GM21390 (cell line): ENCODE measurements around the gene TAS2R1.

ENCODE experiments used
- ATAC-seq: cut with Tn5 transposase; IDR thresholded peaks from one replicate; pipeline ENCODE4 v1.9.1; 2021; ENCODE audit not compliant: unreplicated experiment

The TAS2R1 gene

GRCh38 chr5:9589049-9589835 is 40.9 kb downstream of the TAS2R1 start:
- ATAC-seq, result no peak

GRCh38 chr5:9588254-9588653 is 41.9 kb downstream of the TAS2R1 start:
- ATAC-seq, result no peak

GRCh38 chr5:9587135-9587534 is 43.0 kb downstream of the TAS2R1 start:
- no peak for ATAC-seq

- no peak for ATAC-seq
These were observed 47.7 kb downstream of the TAS2R1 start for GRCh38 chr5:9582406-9582805.
